Natural killer cell (primary cell): ENCODE measurements around the gene KRTAP20-4. TPM values are rescaled to one million over a fixed set of nuclear protein-coding genes. Genes with fewer than 3 reads are reported as not detected.

Source experiments
- ATAC-seq, 3 donors: fragments of 150-1000 bp in 2 of 3; fragments of 200-7000 bp in 1 of 3; cut with Tn5 transposase; 1 replicate in 1 of 3; 2 replicates in 2 of 3; pipeline ENCODE4 v1.10.0; 2021; ENCODE audit warnings: mild to moderate bottlenecking in 2 of 3, moderate library complexity in 2 of 3
- DNase-seq, 2 donors: peaks; one replicate each; pipeline versions ENCODE4 v3.0.0 to v3.0.0-alpha.2; 2013 to 2021; ENCODE audit warnings: mixed read lengths in 1 of 2
- H3K27ac ChIP-seq: one replicate; pipeline ENCODE4 v1.5.1; 2013; ENCODE audit warnings: mild to moderate bottlenecking, low read length
- H3K27me3 ChIP-seq: one replicate; pipeline ENCODE4 v1.6.1; 2013; ENCODE audit warnings: low read length; ENCODE audit not compliant: control insufficient read depth, insufficient read depth
- H3K36me3 ChIP-seq: one replicate; pipeline ENCODE4 v1.6.1; 2013; ENCODE audit warnings: low read length; ENCODE audit not compliant: control insufficient read depth, insufficient read depth
- H3K4me1 ChIP-seq: one replicate; pipeline ENCODE4 v1.6.1; 2013; ENCODE audit warnings: low read length; ENCODE audit not compliant: control insufficient read depth, insufficient read depth
- H3K4me3 ChIP-seq: one replicate; pipeline ENCODE4 v1.5.1; 2013; ENCODE audit warnings: low read length
- H3K9me3 ChIP-seq: one replicate; pipeline ENCODE4 v1.6.1; 2013; ENCODE audit warnings: low read length; ENCODE audit not compliant: control insufficient read depth, insufficient read depth
- H3K27ac Mint-ChIP-seq, 2 donors: one replicate each; pipeline ENCODE4 v1.8.0; 2022; ENCODE audit warnings: mild to moderate bottlenecking in 2 of 2, mixed read lengths in 2 of 2, moderate library complexity in 1 of 2
- H3K27me3 Mint-ChIP-seq, 2 donors: one replicate each; pipeline ENCODE4 v1.8.0; 2022; ENCODE audit warnings: low read depth in 2 of 2, mixed read lengths in 2 of 2
- H3K36me3 Mint-ChIP-seq: one replicate; pipeline ENCODE4 v1.8.0; 2022; ENCODE audit warnings: mixed read lengths
- H3K4me1 Mint-ChIP-seq, 2 donors: one replicate each; pipeline ENCODE4 v1.8.0; 2022; ENCODE audit warnings: mixed read lengths in 2 of 2
- H3K4me3 Mint-ChIP-seq: one replicate; pipeline ENCODE4 v1.8.0; 2022; ENCODE audit warnings: mild to moderate bottlenecking, moderate library complexity, mixed read lengths
- H3K9me3 Mint-ChIP-seq, 2 donors: one replicate each; pipeline ENCODE4 v1.8.0; 2022; ENCODE audit warnings: mixed read lengths in 2 of 2
- WGBS: methylation state at CpG from one replicate; pipeline ENCODE4 v1.1.7; 2013; ENCODE audit warnings: missing lambda C conversion rate; ENCODE audit not compliant: insufficient coverage; 5-methylcytosine and 5-hydroxymethylcytosine counted together
- intact Hi-C: fragments of 100-400 bp; cut with micrococcal nuclease; formaldehyde crosslinking; loops from one replicate; pipeline ENCODE4 v1.14.2; 2022
- total RNA-seq, 4 donors: library from RNA; stranded (reverse); fragments of 120-200 nt in 1 of 4; gene quantifications; one replicate each; pipeline versions ENCODE4 v1.2.3 to v1.2.4, GENCODE V29; 2013 to 2022
- TF ChIP-seq, protein P1 (sequence below): fragments of 200-600 bp; IDR thresholded peaks from one replicate; pipeline ENCODE4 v1.8.0; 2022; ENCODE audit warnings: antibody characterized with exemption

KRTAP20-4 gene
- total RNA-seq: not detected
- total RNA-seq (2013): not detected

DNA sequence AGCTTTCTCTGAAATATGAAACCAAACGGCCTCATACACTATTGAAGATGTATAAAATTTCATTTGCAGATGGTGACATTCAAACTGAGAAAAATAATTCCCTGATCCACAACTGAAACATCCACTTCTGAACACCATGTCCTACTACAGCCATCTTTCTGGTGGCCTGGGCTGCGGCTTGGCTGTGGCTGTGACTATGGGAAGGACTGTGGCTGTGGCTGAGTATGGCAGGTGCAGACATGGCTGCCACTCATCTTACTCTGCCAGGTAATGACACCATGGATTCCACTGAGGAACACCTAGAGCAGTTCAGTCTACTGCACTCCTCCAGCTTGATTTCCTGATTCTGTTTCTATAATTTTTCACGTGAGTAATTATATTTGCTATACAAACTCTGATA lies at the start of gene KRTAP20-4:
TSS of gene KRTAP20-4 (plus strand) at position 106 of the 400 bp plus-strand sequence.
- Mint-ChIP-seq H3K27me3 (no peaks in the 10 kb centered on the region), H3K36me3 (no peaks in the 10 kb centered on the region), H3K4me1 (no peaks in the 10 kb centered on the region), H3K9me3 (peaks cover 0 to 6% of the 10 kb centered on the region in 2 donors), H3K27ac (no peak within 1 kb of the TSS), H3K4me3 (no peak within 1 kb of the TSS)
- Histone ChIP-seq H3K4me3 (no peak within 1 kb of the TSS), H3K36me3 (no peaks in the 10 kb centered on the region), H3K9me3 (peaks cover 16% of the 10 kb centered on the region), H3K4me1 (no peaks in the 10 kb centered on the region), H3K27me3 (no peaks in the 10 kb centered on the region), H3K27ac (no peak within 1 kb of the TSS)
- intact Hi-C loops: no loop called here
- WGBS: 75% methylated on average over 2 of the region's 3 CpGs
- TF ChIP-seq, protein P1, sequence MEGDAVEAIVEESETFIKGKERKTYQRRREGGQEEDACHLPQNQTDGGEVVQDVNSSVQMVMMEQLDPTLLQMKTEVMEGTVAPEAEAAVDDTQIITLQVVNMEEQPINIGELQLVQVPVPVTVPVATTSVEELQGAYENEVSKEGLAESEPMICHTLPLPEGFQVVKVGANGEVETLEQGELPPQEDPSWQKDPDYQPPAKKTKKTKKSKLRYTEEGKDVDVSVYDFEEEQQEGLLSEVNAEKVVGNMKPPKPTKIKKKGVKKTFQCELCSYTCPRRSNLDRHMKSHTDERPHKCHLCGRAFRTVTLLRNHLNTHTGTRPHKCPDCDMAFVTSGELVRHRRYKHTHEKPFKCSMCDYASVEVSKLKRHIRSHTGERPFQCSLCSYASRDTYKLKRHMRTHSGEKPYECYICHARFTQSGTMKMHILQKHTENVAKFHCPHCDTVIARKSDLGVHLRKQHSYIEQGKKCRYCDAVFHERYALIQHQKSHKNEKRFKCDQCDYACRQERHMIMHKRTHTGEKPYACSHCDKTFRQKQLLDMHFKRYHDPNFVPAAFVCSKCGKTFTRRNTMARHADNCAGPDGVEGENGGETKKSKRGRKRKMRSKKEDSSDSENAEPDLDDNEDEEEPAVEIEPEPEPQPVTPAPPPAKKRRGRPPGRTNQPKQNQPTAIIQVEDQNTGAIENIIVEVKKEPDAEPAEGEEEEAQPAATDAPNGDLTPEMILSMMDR: no peak
- DNase-seq: no peak
- no peak for ATAC-seq

DNA sequence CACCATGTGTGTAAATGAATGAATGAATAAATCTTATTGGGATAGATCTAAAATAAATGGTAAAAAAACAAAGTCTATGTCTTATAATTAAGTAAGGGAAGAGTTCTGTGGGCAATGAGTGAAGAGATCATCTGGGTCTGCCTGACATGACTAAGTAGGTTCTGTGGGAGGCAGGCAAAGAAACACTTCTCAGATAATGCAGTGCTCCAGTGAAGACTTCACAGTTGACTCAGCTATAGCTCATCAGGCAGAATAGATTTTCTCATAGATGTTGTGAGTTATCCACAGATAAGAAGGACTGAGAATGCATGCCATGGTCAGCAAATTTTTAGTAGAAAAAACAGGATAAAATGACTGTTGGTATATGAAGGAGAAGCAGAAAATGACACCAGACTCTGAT lies 42.7 kb upstream of the KRTAP20-4 start:
- Mint-ChIP-seq H3K4me3 (no peak overlapping the region), H3K27ac (no peak overlapping the region), H3K9me3 (peaks cover 6 to 7% of the 10 kb centered on the region in 2 donors)

DNA sequence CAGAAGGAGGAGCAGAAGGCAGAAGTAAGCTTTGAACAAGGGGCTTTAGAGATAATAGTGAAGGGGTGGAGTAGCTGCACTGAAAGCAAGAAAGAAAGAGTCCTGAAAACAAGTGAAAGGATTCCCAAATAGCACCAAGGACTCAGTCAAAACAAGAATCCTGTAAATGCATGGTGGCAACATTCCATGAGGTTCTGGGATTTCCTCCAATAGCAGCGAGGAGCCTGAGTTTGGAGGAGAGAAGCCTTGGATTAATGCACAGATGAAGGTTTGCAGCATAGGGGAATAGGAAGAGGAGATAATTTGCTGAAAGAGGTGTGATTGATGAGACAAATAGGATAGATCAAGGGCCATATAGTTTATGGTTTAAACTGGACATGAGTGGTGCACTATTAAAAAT lies 41.1 kb upstream of the KRTAP20-4 start:
- Mint-ChIP-seq H3K27me3 (no peaks in the 10 kb centered on the region), H3K4me1 (no peaks in the 10 kb centered on the region), H3K9me3 (peaks cover 4 to 5% of the 10 kb centered on the region in 2 donors), H3K4me3 (no peak overlapping the region), H3K27ac (no peak overlapping the region), H3K36me3 (peaks cover 3% of the 10 kb centered on the region)
- no peaks in the 10 kb centered on the region for H3K4me1 ChIP-seq
- no peak overlapping the region for H3K27ac ChIP-seq
- no peaks in the 10 kb centered on the region for H3K36me3 ChIP-seq
- no peaks in the 10 kb centered on the region for H3K9me3 ChIP-seq
- intact Hi-C loops: no loop called here
- no peak overlapping the region for H3K4me3 ChIP-seq
- 77% methylated on average over 1 of the region's 1 CpG for WGBS
- H3K27me3 ChIP-seq: no peaks in the 10 kb centered on the region
- DNase-seq (no peak), ATAC-seq (no peak)
- TF ChIP-seq, protein P1: no peak

More for the DNA sequence above, 42.7 kb upstream of the KRTAP20-4 start:
- intact Hi-C loops: no loop called here
- no peak overlapping the region for H3K27ac ChIP-seq
- H3K36me3 ChIP-seq: no peaks in the 10 kb centered on the region
- Mint-ChIP-seq H3K4me1 (no peaks in the 10 kb centered on the region), H3K36me3 (no peaks in the 10 kb centered on the region), H3K27me3 (no peaks in the 10 kb centered on the region)
- no peak overlapping the region for H3K4me3 ChIP-seq
- H3K4me1 ChIP-seq: no peaks in the 10 kb centered on the region
- no peak for DNase-seq
- H3K9me3 ChIP-seq: no peaks in the 10 kb centered on the region
- H3K27me3 ChIP-seq: no peaks in the 10 kb centered on the region
- no peak for ATAC-seq
- TF ChIP-seq, protein P1: no peak

GRCh38 chr21:30580132-30580531 lies 40.3 kb upstream of the KRTAP20-4 start:
- no peaks in the 10 kb centered on the region for H3K9me3 ChIP-seq
- no peak for DNase-seq
- Mint-ChIP-seq H3K4me3 (no peak overlapping the region), H3K36me3 (peaks cover 11% of the 10 kb centered on the region), H3K4me1 (no peaks in the 10 kb centered on the region), H3K27me3 (no peaks in the 10 kb centered on the region), H3K9me3 (peaks cover 8 to 12% of the 10 kb centered on the region in 2 donors), H3K27ac (no peak overlapping the region)
- no peaks in the 10 kb centered on the region for H3K36me3 ChIP-seq
- TF ChIP-seq, protein P1: no peak
- no peak overlapping the region for H3K27ac ChIP-seq
- intact Hi-C loops: no loop called here
- WGBS: 59% methylated on average over 3 of the region's 3 CpGs
- no peaks in the 10 kb centered on the region for H3K4me1 ChIP-seq
- ATAC-seq: no peak
- H3K27me3 ChIP-seq: no peaks in the 10 kb centered on the region
- no peak overlapping the region for H3K4me3 ChIP-seq
